H9 (cell line): Measurements from ENCODE around the gene EP300. TPM values are rescaled to one million over a fixed set of nuclear protein-coding genes. Genes with fewer than 3 reads are reported as not detected.

Experiments used
- DNase-seq: peaks from one replicate; pipeline ENCODE4 v3.0.0-alpha.2; 2017
- H2AFZ ChIP-seq: one replicate; pipeline ENCODE4 v1.6.1; 2013; ENCODE audit warnings: mild to moderate bottlenecking, low read length, control low read depth, moderate library complexity
- H2AK5ac ChIP-seq: 2 replicates; pipeline ENCODE4 v1.6.1; 2013; ENCODE audit warnings: low read length, control low read depth, mixed read lengths; ENCODE audit not compliant: insufficient read length
- H2BK120ac ChIP-seq: one replicate; pipeline ENCODE4 v1.6.1; 2013; ENCODE audit warnings: low read depth, mild to moderate bottlenecking, low read length, control low read depth, inconsistent platforms; ENCODE audit not compliant: poor library complexity, severe bottlenecking
- H2BK12ac ChIP-seq: 2 replicates; pipeline ENCODE4 v1.6.1; 2013; ENCODE audit warnings: low read length, control low read depth, mixed read lengths, low read depth; ENCODE audit not compliant: insufficient read length
- H2BK15ac ChIP-seq: 2 replicates; pipeline ENCODE4 v1.6.1; 2013; ENCODE audit warnings: low read depth, low read length, control low read depth
- H2BK20ac ChIP-seq: one replicate; pipeline ENCODE4 v1.6.1; 2013; ENCODE audit warnings: low read depth, mild to moderate bottlenecking, low read length, control low read depth, inconsistent platforms; ENCODE audit not compliant: poor library complexity, severe bottlenecking
- H2BK5ac ChIP-seq: 2 replicates; pipeline ENCODE4 v1.6.1; 2013; ENCODE audit warnings: low read length, control low read depth, mixed read lengths; ENCODE audit not compliant: insufficient read length
- H3K14ac ChIP-seq: 2 replicates; pipeline ENCODE4 v1.6.1; 2013; ENCODE audit warnings: low read length, control low read depth; ENCODE audit not compliant: insufficient read depth
- H3K18ac ChIP-seq: 2 replicates; pipeline ENCODE4 v1.6.1; 2013; ENCODE audit warnings: low read depth, mild to moderate bottlenecking, mixed read lengths, low read length, control low read depth; ENCODE audit not compliant: insufficient read length
- H3K23ac ChIP-seq: 2 replicates; pipeline ENCODE4 v1.6.1; 2013; ENCODE audit warnings: low read length, control low read depth, mixed read lengths, low read depth; ENCODE audit not compliant: insufficient read length
- H3K23me2 ChIP-seq: 2 replicates; pipeline ENCODE4 v1.6.1; 2013; ENCODE audit warnings: low read depth, mild to moderate bottlenecking, mixed read lengths, low read length, control low read depth; ENCODE audit not compliant: insufficient read length, poor library complexity, severe bottlenecking
- H3K27ac ChIP-seq: 2 replicates; pipeline ENCODE4 v1.5.1; 2013; ENCODE audit warnings: low read length, control low read depth, mixed read lengths, low read depth; ENCODE audit not compliant: insufficient read length
- H3K27me3 ChIP-seq: 2 replicates; pipeline ENCODE4 v1.6.1; 2013; ENCODE audit warnings: low read length, control low read depth, inconsistent platforms; ENCODE audit not compliant: insufficient read depth
- H3K4ac ChIP-seq: 2 replicates; pipeline ENCODE4 v1.6.1; 2013; ENCODE audit warnings: low read depth, mild to moderate bottlenecking, control low read depth, inconsistent platforms, low read length, moderate library complexity
- H3K4me1 ChIP-seq: 2 replicates; pipeline ENCODE4 v1.6.1; 2013; ENCODE audit warnings: low read length, control low read depth, inconsistent platforms; ENCODE audit not compliant: insufficient read depth
- H3K4me2 ChIP-seq: 2 replicates; pipeline ENCODE4 v1.6.1; 2013; ENCODE audit warnings: low read length, control low read depth, mixed read lengths; ENCODE audit not compliant: insufficient read length, insufficient read depth
- H3K56ac ChIP-seq: 2 replicates; pipeline ENCODE4 v1.6.1; 2013; ENCODE audit warnings: low read depth, mild to moderate bottlenecking, mixed read lengths, low read length, control low read depth; ENCODE audit not compliant: insufficient read length
- H3K79me1 ChIP-seq: 2 replicates; pipeline ENCODE4 v1.6.1; 2013; ENCODE audit warnings: low read depth, mild to moderate bottlenecking, moderate library complexity, low read length, control low read depth, inconsistent platforms; ENCODE audit not compliant: insufficient read depth, poor library complexity, severe bottlenecking
- H3K79me2 ChIP-seq: 2 replicates; pipeline ENCODE4 v1.6.1; 2013; ENCODE audit warnings: low read length, control low read depth, inconsistent platforms; ENCODE audit not compliant: insufficient read depth
- H3K9ac ChIP-seq: 2 replicates; pipeline ENCODE4 v1.6.1; 2013; ENCODE audit warnings: low read length, control low read depth, mixed read lengths; ENCODE audit not compliant: insufficient read length; ENCODE audit errors: extremely low read depth
- H3K9me3 ChIP-seq: one replicate; pipeline ENCODE4 v1.6.1; 2013; ENCODE audit warnings: low read depth, low read length, inconsistent platforms; ENCODE audit not compliant: control insufficient read depth
- H3T11ph ChIP-seq: one replicate; pipeline ENCODE4 v1.6.1; 2013; ENCODE audit warnings: mild to moderate bottlenecking, low read length, control low read depth, inconsistent platforms
- H4K20me1 ChIP-seq: one replicate; pipeline ENCODE4 v1.6.1; 2013; ENCODE audit not compliant: control insufficient read depth, insufficient read length, insufficient read depth
- H4K5ac ChIP-seq: 2 replicates; pipeline ENCODE4 v1.6.1; 2013; ENCODE audit warnings: low read depth, mild to moderate bottlenecking, mixed read lengths, low read length, control low read depth; ENCODE audit not compliant: insufficient read length
- H4K8ac ChIP-seq: replicated peaks from 2 replicates; pipeline ENCODE4 v1.6.1; 2013; ENCODE audit warnings: low read length, control low read depth, mixed read lengths, low read depth; ENCODE audit not compliant: insufficient read length
- H4K91ac ChIP-seq: 2 replicates; pipeline ENCODE4 v1.6.1; 2013; ENCODE audit warnings: low read depth, mild to moderate bottlenecking, moderate library complexity, mixed read lengths, low read length, control low read depth; ENCODE audit not compliant: insufficient read length
- H3K27ac Mint-ChIP-seq, 3 experiments: 2 replicates in 2 of 3; 3 replicates in 1 of 3; pipeline ENCODE4 v1.8.0; 2020 to 2021; ENCODE audit warnings: mixed read lengths in 3 of 3, mild to moderate bottlenecking in 1 of 3, moderate library complexity in 1 of 3
- H3K27me3 Mint-ChIP-seq: 2 replicates; pipeline ENCODE4 v1.8.0; 2021; ENCODE audit warnings: low read depth, mild to moderate bottlenecking, moderate library complexity, mixed read lengths
- H3K36me3 Mint-ChIP-seq, 3 experiments: 2 replicates in 2 of 3; 3 replicates in 1 of 3; pipeline ENCODE4 v1.8.0; 2020 to 2021; ENCODE audit warnings: low read depth in 3 of 3, mixed read lengths in 3 of 3; ENCODE audit not compliant: insufficient read depth in 1 of 3
- H3K4me1 Mint-ChIP-seq, 2 experiments: 2 replicates each; pipeline ENCODE4 v1.8.0; 2020; ENCODE audit warnings: mixed read lengths in 2 of 2
- H3K4me3 Mint-ChIP-seq, 2 experiments: 2 replicates in 1 of 2; 3 replicates in 1 of 2; pipeline ENCODE4 v1.8.0; 2020 to 2021; ENCODE audit warnings: mild to moderate bottlenecking in 2 of 2, mixed read lengths in 2 of 2, moderate library complexity in 1 of 2
- H3K9me3 Mint-ChIP-seq, 2 experiments: 2 replicates in 1 of 2; 3 replicates in 1 of 2; pipeline ENCODE4 v1.8.0; 2020; ENCODE audit warnings: mild to moderate bottlenecking in 2 of 2, mixed read lengths in 2 of 2, moderate library complexity in 1 of 2
- WGBS: extraction: QIAGEN DNeasy Blood & Tissue Kit; methylation state at CpG from one replicate; pipeline ENCODE4 v1.1.7; 2013; ENCODE audit warnings: missing lambda C conversion rate, low lambda C conversion rate, mixed read lengths; ENCODE audit not compliant: insufficient read length; ENCODE audit errors: extremely low coverage; 5-methylcytosine and 5-hydroxymethylcytosine counted together
- total RNA-seq: library from RNA; stranded (reverse); gene quantifications from 2 replicates; pipeline ENCODE4 v1.2.1, GENCODE V29; 2021
- TF ChIP-seq, protein P1 (sequence below): fragments of 200-600 bp; sonication (generic); conservative IDR thresholded peaks from 3 replicates; pipeline ENCODE4 v1.8.0; 2021; ENCODE audit warnings: antibody characterized with exemption, mild to moderate bottlenecking

The EP300 gene
- total RNA-seq, 1 experiment from 2014 or later: 136 TPM

GRCh38 chr22:41169157-41169556 lies 76.8 kb downstream of the EP300 start:
- H4K5ac ChIP-seq: no peak overlapping the region
- WGBS: no CpG with 5 or more reads among the region's 8 CpGs
- no peak overlapping the region for H3K18ac ChIP-seq
- no peak overlapping the region for H2AK5ac ChIP-seq
- no peaks in the 10 kb centered on the region for H3K23me2 ChIP-seq
- H3K4me2 ChIP-seq: no peak overlapping the region
- H3T11ph ChIP-seq: no peak overlapping the region
- Mint-ChIP-seq H3K36me3 (peaks cover 53 to 86% (median 83%) of the 10 kb centered on the region in 3 experiments; a peak in 6 of 7 replicates), H3K27ac (no peak overlapping the region; a peak in 1 of 7 replicates), H3K4me1 (0 out of 4 replicates have a peak, but pooled peaks cover 0 to 2% of the 10 kb centered on the region in 2 experiments), H3K4me3 (no peak overlapping the region), H3K27me3 (no peaks in the 10 kb centered on the region; the same call in 1 of the 2 replicates), H3K9me3 (no peaks in the 10 kb centered on the region)
- H3K9me3 ChIP-seq: no peaks in the 10 kb centered on the region
- H4K20me1 ChIP-seq: no peaks in the 10 kb centered on the region
- no peak overlapping the region for H3K23ac ChIP-seq
- H3K4ac ChIP-seq: no peak overlapping the region
- no peaks in the 10 kb centered on the region for H3K79me1 ChIP-seq
- H3K4me1 ChIP-seq: no peaks in the 10 kb centered on the region
- H4K91ac ChIP-seq: no peak overlapping the region
- H2AFZ ChIP-seq: no peak overlapping the region
- H2BK12ac ChIP-seq: no peak overlapping the region
- H2BK5ac ChIP-seq: no peak overlapping the region
- H3K9ac ChIP-seq: no peak overlapping the region
- no peak for DNase-seq
- H3K14ac ChIP-seq: no peak overlapping the region
- no peak overlapping the region for H2BK20ac ChIP-seq
- H3K27me3 ChIP-seq: no peaks in the 10 kb centered on the region
- TF ChIP-seq, protein P1, sequence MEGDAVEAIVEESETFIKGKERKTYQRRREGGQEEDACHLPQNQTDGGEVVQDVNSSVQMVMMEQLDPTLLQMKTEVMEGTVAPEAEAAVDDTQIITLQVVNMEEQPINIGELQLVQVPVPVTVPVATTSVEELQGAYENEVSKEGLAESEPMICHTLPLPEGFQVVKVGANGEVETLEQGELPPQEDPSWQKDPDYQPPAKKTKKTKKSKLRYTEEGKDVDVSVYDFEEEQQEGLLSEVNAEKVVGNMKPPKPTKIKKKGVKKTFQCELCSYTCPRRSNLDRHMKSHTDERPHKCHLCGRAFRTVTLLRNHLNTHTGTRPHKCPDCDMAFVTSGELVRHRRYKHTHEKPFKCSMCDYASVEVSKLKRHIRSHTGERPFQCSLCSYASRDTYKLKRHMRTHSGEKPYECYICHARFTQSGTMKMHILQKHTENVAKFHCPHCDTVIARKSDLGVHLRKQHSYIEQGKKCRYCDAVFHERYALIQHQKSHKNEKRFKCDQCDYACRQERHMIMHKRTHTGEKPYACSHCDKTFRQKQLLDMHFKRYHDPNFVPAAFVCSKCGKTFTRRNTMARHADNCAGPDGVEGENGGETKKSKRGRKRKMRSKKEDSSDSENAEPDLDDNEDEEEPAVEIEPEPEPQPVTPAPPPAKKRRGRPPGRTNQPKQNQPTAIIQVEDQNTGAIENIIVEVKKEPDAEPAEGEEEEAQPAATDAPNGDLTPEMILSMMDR: no peak
- H2BK120ac ChIP-seq: no peak overlapping the region
- no peak overlapping the region for H3K56ac ChIP-seq
- H3K27ac ChIP-seq: no peak overlapping the region
- no peaks in the 10 kb centered on the region for H3K79me2 ChIP-seq
- no peak overlapping the region for H2BK15ac ChIP-seq
- H4K8ac ChIP-seq: no peak overlapping the region
